ENCODE data around the gene CDKN2D.

Gene CDKN2D

DNA sequence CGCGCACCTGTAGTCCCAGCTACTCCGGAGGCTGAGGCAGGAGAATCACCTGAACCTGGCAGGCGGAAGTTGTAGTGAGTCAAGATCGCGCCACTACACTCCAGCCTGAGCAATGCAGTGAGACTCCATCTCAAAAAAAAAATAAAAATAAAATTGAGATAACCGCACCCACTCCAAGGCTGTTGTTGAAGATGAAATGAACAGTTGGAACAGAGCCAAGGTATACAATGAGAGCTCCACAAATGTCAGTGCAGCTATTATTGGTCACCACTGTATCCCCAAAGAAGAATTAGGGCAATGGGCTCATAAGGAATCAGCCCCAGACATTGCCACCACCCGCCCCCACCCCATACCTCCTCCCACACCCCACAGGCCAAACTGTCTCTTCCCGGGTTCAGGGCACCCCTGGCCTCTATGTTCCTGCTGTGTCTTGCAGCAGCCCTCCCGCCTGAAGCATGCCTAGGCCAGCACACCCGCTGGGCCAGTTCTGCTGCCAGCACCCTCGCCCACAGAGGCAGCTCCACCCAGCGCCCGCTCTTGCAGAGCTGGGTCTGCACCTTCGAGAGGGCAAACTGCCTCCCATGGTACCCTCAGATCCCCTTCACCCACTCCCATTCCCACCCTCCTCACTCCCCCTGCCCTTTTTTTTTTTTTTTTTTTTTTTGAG is 48.0 kb downstream of the CDKN2D start:
- no peak for DNase-seq

DNA sequence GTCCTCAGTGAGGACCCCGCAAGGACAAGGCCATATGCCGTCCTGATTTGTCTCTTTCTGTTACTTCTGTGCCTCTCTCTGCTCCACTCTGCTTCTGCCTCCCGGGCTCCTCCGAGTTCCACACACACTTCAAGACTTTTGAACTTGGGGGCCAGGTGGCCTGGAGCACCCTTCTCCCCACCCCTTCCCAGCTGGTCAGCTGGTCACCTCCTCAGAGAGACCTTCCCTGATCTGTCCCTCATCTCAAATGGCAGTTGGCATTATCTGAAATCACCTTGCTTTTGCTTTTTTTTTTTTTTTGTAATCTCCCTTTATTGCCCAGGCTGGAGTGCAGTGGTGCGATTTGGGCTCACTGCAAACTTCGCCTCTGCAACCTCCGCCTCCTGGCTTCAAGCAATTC is 49.4 kb downstream of the CDKN2D start:
- no peak for DNase-seq

DNA sequence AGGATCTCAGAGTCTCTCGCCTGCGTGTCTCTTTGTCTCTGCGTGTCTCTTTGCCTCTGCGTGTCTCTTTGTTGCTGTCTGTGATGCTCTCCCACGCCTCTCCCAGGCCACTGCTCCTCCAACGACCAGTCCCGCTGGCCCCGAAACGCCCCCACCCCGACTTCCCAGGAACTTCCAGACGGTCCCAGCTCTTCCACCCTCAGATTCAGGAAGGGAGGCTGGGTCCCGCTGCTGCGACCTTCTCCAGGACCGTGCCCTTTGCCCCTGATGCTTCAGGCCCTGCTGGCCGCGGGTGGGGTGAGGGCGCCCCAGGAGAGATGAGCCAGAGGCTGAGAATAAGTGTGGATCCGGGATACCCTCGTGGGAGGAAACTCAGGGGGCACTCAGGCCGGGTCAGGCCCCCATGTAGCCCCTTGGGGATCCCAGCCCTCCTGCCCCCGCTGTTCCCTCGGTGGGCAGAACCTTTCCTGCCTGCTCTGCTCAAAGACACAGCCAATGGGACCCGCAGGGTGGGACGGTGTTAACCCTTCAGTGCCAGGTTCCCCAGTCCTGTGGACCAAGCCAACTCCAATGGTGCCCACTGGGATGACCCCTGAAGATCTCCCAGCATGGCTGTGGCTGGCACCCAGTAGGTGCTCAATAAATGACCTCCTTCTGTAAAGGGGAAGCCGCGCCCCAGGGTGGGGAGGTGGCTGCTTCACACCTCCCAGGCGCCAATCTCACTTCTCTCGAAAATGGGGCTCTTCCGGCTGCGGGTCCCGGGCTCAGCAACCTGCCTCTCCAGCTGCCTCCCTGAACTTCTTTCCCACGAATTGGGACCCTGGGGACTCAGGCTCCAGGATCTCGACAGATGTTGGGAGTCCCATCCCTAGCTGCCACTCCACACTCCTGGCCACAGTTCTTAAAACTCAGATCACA is 50.1 kb downstream of the CDKN2D start:
- no peak for DNase-seq

DNA sequence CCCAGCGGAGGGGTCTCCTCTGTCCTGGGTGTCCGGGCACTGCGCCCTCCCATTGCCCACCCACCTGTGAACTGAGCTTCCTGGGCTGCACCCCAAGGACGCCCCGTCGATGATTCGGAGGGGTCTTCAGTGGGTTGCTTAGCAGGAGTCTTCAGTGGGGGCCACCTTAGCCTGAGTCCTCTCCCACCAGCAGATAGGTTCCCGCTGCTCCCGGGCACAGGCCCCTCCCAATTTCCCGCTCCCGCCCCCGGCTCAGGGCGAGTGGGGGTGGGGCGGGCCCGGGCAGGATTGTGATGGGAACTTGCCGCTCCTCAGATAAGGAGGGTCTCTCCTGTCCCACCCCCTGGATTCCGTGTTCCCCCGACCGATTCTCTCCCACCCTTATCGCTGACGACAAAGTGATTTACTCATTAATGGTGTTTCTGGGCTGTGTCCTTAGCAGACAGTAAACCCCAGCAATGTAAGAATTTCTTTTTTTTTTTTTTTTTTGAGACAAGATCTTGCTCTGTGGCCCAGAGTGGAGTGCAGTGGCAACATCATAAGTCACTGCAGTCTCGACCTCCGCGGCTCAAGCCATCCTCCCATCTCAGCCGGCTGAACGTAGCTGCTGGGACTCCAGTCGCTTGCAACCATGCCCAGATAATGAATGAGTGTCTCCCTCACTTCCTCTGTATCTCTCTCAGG is 50.9 kb downstream of the CDKN2D start:
- DNase-seq: no peak

DNA sequence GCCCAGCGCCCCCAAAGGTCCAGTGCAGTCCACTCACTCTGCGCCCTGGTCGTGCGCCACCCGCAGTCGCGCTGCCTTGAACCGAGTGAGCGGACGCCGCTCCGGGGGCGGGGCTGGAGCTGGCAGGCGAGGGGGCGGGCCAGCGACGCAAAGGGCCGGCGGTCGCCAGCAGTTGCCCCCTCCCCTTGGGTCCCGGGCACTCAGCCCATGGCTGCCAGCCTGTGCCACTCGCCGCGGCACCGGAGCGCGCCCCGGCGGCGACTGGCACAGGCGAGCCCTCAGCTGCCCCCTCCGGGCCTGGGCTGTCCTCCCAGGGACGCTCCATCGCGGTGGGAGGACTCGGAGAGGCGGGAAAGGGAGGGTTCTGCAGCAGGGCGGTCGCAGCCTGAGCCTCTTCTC is 51.4 kb downstream of the CDKN2D start, which contains the start of gene S1PR5:
S1PR5 (minus strand) TSS at position 87 of the 399 bp plus-strand sequence. CDS start 2,436 bp downstream, outside the sequence.
- DNase-seq: no peak

DNA sequence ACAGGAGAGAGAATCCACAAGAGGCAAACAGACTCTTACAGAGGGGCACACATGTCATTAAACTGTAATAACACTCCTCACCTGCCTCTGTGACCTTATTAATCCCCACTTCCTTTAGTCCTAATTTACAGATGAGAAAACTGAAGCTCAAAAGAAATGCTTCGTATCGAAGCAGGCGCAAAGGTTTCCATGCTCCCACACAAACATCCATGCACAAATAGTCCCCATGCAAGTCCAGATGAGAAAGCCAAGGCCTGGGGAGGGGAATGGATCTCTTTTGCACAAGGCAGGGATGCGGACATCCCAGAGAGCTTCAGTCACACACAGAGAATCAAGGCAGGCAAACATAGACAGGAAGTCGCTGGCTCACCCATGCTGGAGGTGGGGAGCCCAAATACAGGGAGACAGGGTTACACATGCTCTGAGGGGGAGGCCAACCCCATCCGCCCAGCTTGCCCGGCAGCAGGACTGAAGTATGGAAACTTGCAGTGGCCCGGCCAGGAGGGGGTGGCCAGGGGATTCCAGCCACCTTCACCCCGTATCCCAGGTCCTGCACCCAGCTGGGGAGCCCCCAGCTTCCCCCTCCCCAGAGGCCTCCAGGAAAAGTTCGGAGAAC is 52.0 kb downstream of the CDKN2D start:
- DNase-seq: no peak

All from fibroblast of skin of scalp (primary cell).